Body of pancreas (tissue), 4 donors: Measurements from ENCODE around the gene ENPP3.

Experiments used
- CTCF ChIP-seq, 7 experiments: fragments of 450-650 bp in 4 of 7; fragments of 200-600 bp in 3 of 7; sonication (generic) in 3 of 7; IDR thresholded peaks; one replicate each; pipeline ENCODE4 v1.5.1; 2016 to 2019; ENCODE audit warnings: antibody characterized with exemption in 7 of 7
- POLR2A ChIP-seq, 3 donors: fragments of 450-650 bp; IDR thresholded peaks; one replicate each; pipeline ENCODE4 v1.6.1; 2016; ENCODE audit warnings: antibody characterized with exemption in 3 of 3, mild to moderate bottlenecking in 2 of 3

- no peak for TF ChIP-seq CTCF (IDR thresholded peaks at IDR 0.05)
- no peak for TF ChIP-seq POLR2A (IDR thresholded peaks at IDR 0.05)
Observed at GRCh38 chr6:131656667-131657066, 19.6 kb downstream of the ENPP3 start.
